CD14-positive monocyte (primary cell): ENCODE measurements around the gene GRK4. TPM values are rescaled to one million over a fixed set of nuclear protein-coding genes. Genes with fewer than 3 reads are reported as not detected.

Experiments
- DNase-seq, 3 donors: peaks; one replicate each; pipeline ENCODE4 v3.0.0-alpha.2; 2011 to 2022
- H2AFZ ChIP-seq: 2 replicates; pipeline ENCODE4 v1.6.0; 2012; ENCODE audit warnings: mild to moderate bottlenecking, low read depth, low read length, inconsistent platforms; ENCODE audit not compliant: insufficient read depth, poor library complexity, severe bottlenecking
- H3K27ac ChIP-seq, 2 donors: 1 replicate in 1 of 2; 2 replicates in 1 of 2; pipeline ENCODE4 v1.5.1; 2012 to 2013; ENCODE audit warnings: low read length in 2 of 2, control low read depth in 1 of 2, inconsistent platforms in 1 of 2, low read depth in 1 of 2, mild to moderate bottlenecking in 1 of 2
- H3K27me3 ChIP-seq, 2 donors: one replicate each; pipeline versions ENCODE4 v1.6.0 to v1.6.1; 2011 to 2013; ENCODE audit warnings: low read length in 2 of 2; ENCODE audit not compliant: control insufficient read depth in 2 of 2, insufficient read depth in 2 of 2
- H3K36me3 ChIP-seq, 2 donors: replicated peaks in 1 of 2; 1 replicate in 1 of 2; 2 replicates in 1 of 2; pipeline versions ENCODE4 v1.5.1 to v1.6.1; 2012 to 2013; ENCODE audit warnings: low read length in 2 of 2, control low read depth in 1 of 2, inconsistent platforms in 1 of 2, mild to moderate bottlenecking in 1 of 2; ENCODE audit not compliant: insufficient read depth in 2 of 2, control insufficient read depth in 1 of 2
- H3K4me1 ChIP-seq, 2 donors: 1 replicate in 1 of 2; 2 replicates in 1 of 2; pipeline versions ENCODE4 v1.5.1 to v1.6.1; 2012 to 2013; ENCODE audit warnings: low read length in 2 of 2, control low read depth in 1 of 2, inconsistent platforms in 1 of 2, mild to moderate bottlenecking in 1 of 2, moderate library complexity in 1 of 2; ENCODE audit not compliant: insufficient read depth in 2 of 2, control insufficient read depth in 1 of 2
- H3K4me2 ChIP-seq: replicated peaks from 2 replicates; pipeline ENCODE3; 2012; ENCODE audit warnings: low read length, moderate library complexity, mild to moderate bottlenecking; ENCODE audit not compliant: poor library complexity, severe bottlenecking; ENCODE audit errors: extremely low read depth
- H3K4me3 ChIP-seq, 3 experiments: fragments of 200-600 bp in 1 of 3; sonication (generic) in 1 of 3; replicated peaks in 1 of 3; 1 replicate in 2 of 3; 2 replicates in 1 of 3; pipeline ENCODE4 v1.5.1; 2011 to 2013; ENCODE audit warnings: low read length in 3 of 3, mild to moderate bottlenecking in 3 of 3, control low read depth in 2 of 3, low read depth in 2 of 3, inconsistent platforms in 1 of 3, moderate library complexity in 1 of 3
- H3K79me2 ChIP-seq: 2 replicates; pipeline ENCODE4 v1.6.0; 2012; ENCODE audit warnings: mild to moderate bottlenecking, control low read depth, inconsistent platforms, low read length, moderate library complexity; ENCODE audit not compliant: insufficient read depth
- H3K9ac ChIP-seq: 2 replicates; pipeline ENCODE4 v1.6.0; 2017; ENCODE audit warnings: low read length, mild to moderate bottlenecking; ENCODE audit not compliant: insufficient read depth, poor library complexity, severe bottlenecking
- H3K9me3 ChIP-seq, 2 donors: replicated peaks in 1 of 2; 1 replicate in 1 of 2; 2 replicates in 1 of 2; pipeline versions ENCODE4 v1.5.1 to v1.6.1; 2012 to 2013; ENCODE audit warnings: low read length in 2 of 2, control low read depth in 1 of 2; ENCODE audit not compliant: control insufficient read depth in 1 of 2, insufficient read depth in 1 of 2
- H4K20me1 ChIP-seq: 2 replicates; pipeline ENCODE4 v1.6.0; 2012; ENCODE audit warnings: mild to moderate bottlenecking, low read length, control low read depth, moderate library complexity; ENCODE audit not compliant: insufficient read depth
- H3K27ac Mint-ChIP-seq, 7 donors: one replicate each; pipeline ENCODE4 v1.8.0; 2020; ENCODE audit warnings: mild to moderate bottlenecking in 7 of 7, mixed read lengths in 7 of 7, moderate library complexity in 6 of 7, inconsistent platforms in 2 of 7
- H3K27me3 Mint-ChIP-seq, 3 donors: one replicate each; pipeline ENCODE4 v1.8.0; 2021 to 2022; ENCODE audit warnings: low read depth in 3 of 3, mild to moderate bottlenecking in 3 of 3, mixed read lengths in 3 of 3, moderate library complexity in 3 of 3, inconsistent platforms in 1 of 3
- H3K36me3 Mint-ChIP-seq, 2 donors: one replicate each; pipeline ENCODE4 v1.8.0; 2020; ENCODE audit warnings: mixed read lengths in 2 of 2, inconsistent platforms in 1 of 2, mild to moderate bottlenecking in 1 of 2
- H3K4me1 Mint-ChIP-seq: one replicate; pipeline ENCODE4 v1.8.0; 2020; ENCODE audit warnings: mild to moderate bottlenecking, mixed read lengths
- H3K4me3 Mint-ChIP-seq, 2 donors: one replicate each; pipeline ENCODE4 v1.8.0; 2020; ENCODE audit warnings: mild to moderate bottlenecking in 2 of 2, mixed read lengths in 2 of 2, moderate library complexity in 1 of 2
- H3K9me3 Mint-ChIP-seq, 7 donors: one replicate each; pipeline ENCODE4 v1.8.0; 2020 to 2022; ENCODE audit warnings: mixed read lengths in 7 of 7, mild to moderate bottlenecking in 6 of 7, moderate library complexity in 6 of 7, inconsistent platforms in 2 of 7
- WGBS: methylation state at CpG from one replicate; pipeline ENCODE4 v1.1.5; 2013; ENCODE audit warnings: missing lambda C conversion rate; ENCODE audit not compliant: insufficient coverage; 5-methylcytosine and 5-hydroxymethylcytosine counted together
- intact Hi-C, 2 donors: fragments of 100-400 bp; cut with micrococcal nuclease; formaldehyde crosslinking; loops; one replicate each; pipeline versions ENCODE4 v1.15.0 to v1.15.1; 2023
- polyA plus RNA-seq, 3 donors: library from polyadenylated mRNA; depleted of rRNA in 1 of 3; unstranded in 2 of 3; stranded (reverse) in 1 of 3; fragments of 300-500 nt in 2 of 3; fragments of >200 nt in 1 of 3; fragmentation: Illumina TruSeq in 2 of 3; gene quantifications; 1 replicate in 2 of 3; 2 replicates in 1 of 3; pipeline ENCODE4 v1.2.3, GENCODE V29; 2012 to 2021
- TF ChIP-seq, protein P1 (sequence below): fragments of 200-600 bp; IDR thresholded peaks from one replicate; pipeline ENCODE4 v1.8.0; 2022; ENCODE audit warnings: antibody characterized with exemption, mild to moderate bottlenecking

GRK4 gene
- polyA plus RNA-seq, 3 donors: 1.1 to 1.2 (median 1.2) TPM

DNA sequence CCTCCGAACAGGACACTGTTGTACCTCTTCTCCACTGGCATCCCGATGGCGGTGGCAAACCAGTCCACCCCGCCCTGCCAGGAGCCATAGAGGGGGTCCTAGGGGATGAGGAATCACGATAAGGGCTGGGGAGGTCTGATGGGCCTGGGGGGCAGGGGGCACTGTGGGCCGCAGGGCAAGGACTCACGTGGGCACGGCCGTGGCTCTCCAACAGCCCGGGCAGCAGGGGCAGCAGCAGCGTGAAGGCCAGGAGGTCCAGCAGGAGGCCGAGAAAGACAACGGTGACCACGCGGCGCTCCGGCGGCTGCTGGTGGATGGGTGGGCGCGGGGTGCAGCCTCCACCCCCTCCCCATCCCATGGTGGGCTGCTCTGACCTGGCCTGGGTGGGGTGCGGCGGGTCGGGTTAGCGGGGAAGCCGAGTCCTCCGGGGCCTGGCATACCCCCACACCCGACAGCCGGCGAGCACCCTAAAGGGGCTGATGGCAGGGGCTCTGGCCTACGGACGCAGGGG is 29.8 kb upstream of the GRK4 start:
- no peaks in the 10 kb centered on the region for H3K27me3 Mint-ChIP-seq
- Histone ChIP-seq H3K79me2 (peaks cover 71% of the 10 kb centered on the region), H3K27me3 (no peaks in the 10 kb centered on the region), H3K4me3 (peak overlapping the region; percentile 34 to 69 (median 40)), H2AFZ (peak overlapping the region; percentile 43), H3K4me2 (peak overlapping the region; percentile 76), H3K36me3 (peaks cover 41 to 49% of the 10 kb centered on the region in 2 donors), H3K9me3 (no peaks in the 10 kb centered on the region), H3K27ac (peak overlapping the region; percentile 67 to 85), H4K20me1 (peaks cover 67% of the 10 kb centered on the region), H3K9ac (peak overlapping the region; percentile 50), H3K4me1 (peaks cover 46% of the 10 kb centered on the region in 2 donors)
- H3K27ac Mint-ChIP-seq: peak overlapping the region; percentile 88 to 96 (median 91)
- TF ChIP-seq, protein P1, sequence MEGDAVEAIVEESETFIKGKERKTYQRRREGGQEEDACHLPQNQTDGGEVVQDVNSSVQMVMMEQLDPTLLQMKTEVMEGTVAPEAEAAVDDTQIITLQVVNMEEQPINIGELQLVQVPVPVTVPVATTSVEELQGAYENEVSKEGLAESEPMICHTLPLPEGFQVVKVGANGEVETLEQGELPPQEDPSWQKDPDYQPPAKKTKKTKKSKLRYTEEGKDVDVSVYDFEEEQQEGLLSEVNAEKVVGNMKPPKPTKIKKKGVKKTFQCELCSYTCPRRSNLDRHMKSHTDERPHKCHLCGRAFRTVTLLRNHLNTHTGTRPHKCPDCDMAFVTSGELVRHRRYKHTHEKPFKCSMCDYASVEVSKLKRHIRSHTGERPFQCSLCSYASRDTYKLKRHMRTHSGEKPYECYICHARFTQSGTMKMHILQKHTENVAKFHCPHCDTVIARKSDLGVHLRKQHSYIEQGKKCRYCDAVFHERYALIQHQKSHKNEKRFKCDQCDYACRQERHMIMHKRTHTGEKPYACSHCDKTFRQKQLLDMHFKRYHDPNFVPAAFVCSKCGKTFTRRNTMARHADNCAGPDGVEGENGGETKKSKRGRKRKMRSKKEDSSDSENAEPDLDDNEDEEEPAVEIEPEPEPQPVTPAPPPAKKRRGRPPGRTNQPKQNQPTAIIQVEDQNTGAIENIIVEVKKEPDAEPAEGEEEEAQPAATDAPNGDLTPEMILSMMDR: no peak
- DNase-seq: no peak
- peak overlapping the region; percentile 79 to 84 for H3K4me3 Mint-ChIP-seq
- WGBS: 42% methylated on average over 10 of the region's 31 CpGs
- intact Hi-C loops: loop anchor here (2.0 to 10.0 kb wide), 3 partner anchors 29 to 176 kb away; partner anchors contain the start of genes ADD1 (in 2 of the 2), TNIP2 (in 2 of the 2), GRK4 (in 1 of the 2) and NOP14 (in 1 of the 2)
- H3K9me3 Mint-ChIP-seq: no peaks in the 10 kb centered on the region
- peaks cover 32 to 43% of the 10 kb centered on the region in 2 donors for H3K36me3 Mint-ChIP-seq
- peaks cover 44% of the 10 kb centered on the region for H3K4me1 Mint-ChIP-seq

DNA sequence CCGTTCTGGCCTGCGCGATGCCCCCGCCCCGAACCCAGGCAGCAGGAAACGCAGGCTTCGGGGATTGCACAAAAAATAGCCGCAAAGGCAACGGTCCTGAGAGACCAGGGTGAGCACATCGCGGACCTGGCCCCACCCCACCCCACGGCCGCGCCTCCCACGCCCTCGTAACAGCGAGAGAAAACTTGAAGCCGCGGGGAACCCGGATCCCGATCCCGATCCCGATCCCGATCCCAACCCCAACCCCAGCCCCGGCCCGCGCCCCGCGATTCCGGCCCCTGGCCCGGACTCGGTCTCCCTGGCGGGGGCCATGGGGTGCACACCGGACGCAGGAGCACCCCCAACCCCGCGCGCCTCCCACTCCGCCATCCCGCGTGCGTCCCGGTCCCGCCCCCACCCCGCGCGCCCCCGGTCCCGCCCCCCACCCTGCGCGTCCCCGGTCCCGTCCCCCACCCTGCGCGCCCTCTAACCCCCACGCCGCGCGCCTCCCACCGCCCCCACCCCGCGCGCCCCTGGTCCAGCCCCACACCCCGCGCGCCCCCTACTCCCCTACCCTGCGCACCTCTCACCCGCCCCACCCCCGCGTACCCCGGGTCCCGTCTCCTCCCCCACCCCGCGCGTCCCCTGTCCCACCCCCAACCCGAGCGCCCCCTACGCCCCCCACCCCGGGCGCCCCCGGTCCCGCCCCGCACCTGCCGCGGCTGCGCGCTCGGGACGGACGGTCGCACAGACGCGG is 29.1 kb upstream of the GRK4 start:
- peaks cover 46% of the 10 kb centered on the region in 2 donors for H3K4me1 ChIP-seq
- intact Hi-C loops: loop anchor here (2.0 to 10.0 kb wide), 3 partner anchors 29 to 177 kb away; partner anchors contain the start of genes ADD1 (in 2 of the 2), TNIP2 (in 2 of the 2), GRK4 (in 1 of the 2) and NOP14 (in 1 of the 2)
- TF ChIP-seq, protein P1: no peak
- H3K27me3 ChIP-seq: no peaks in the 10 kb centered on the region
- H3K4me2 ChIP-seq: peak overlapping the region; percentile 94
- Mint-ChIP-seq H3K27ac (peak overlapping the region; percentile 42 to 92 (median 85)), H3K9me3 (no peaks in the 10 kb centered on the region), H3K36me3 (peaks cover 32 to 43% of the 10 kb centered on the region in 2 donors), H3K4me3 (peak overlapping the region; percentile 79 to 84), H3K27me3 (no peaks in the 10 kb centered on the region), H3K4me1 (peaks cover 44% of the 10 kb centered on the region)
- peak overlapping the region; percentile 40 to 93 (median 92) for H3K4me3 ChIP-seq
- peak overlapping the region; percentile 67 to 90 for H3K27ac ChIP-seq
- H3K9ac ChIP-seq: peak overlapping the region; percentile 89
- peak; percentile 73 to 77 (median 74) for DNase-seq
- peaks cover 41 to 49% of the 10 kb centered on the region in 2 donors for H3K36me3 ChIP-seq
- H3K79me2 ChIP-seq: peaks cover 69% of the 10 kb centered on the region
- H4K20me1 ChIP-seq: peaks cover 69% of the 10 kb centered on the region
- no peaks in the 10 kb centered on the region for H3K9me3 ChIP-seq
- 0% methylated on average over 43 of the region's 93 CpGs for WGBS
- H2AFZ ChIP-seq: peak overlapping the region; percentile 92
